OCI-LY7 (cell line): ENCODE measurements around the gene GSX2. TPM values are rescaled to one million over a fixed set of nuclear protein-coding genes. Genes with fewer than 3 reads are reported as not detected.
A peak's percentile ranks its signal among the peaks of the same experiment; 100 is the strongest.

Experiments
- BruUV-seq: library from RNA; stranded (reverse); fragments of 400-500 nt; replicated peaks from 2 replicates; lab custom pipeline; 2021; lab: Mats Ljungman, UMichigan
- CTCF ChIA-PET: fragments of 300-600 bp; sonication (Branson Sonifier 250); formaldehyde crosslinking; loops from one replicate; lab custom pipeline; 2022; ENCODE audit warnings: antibody characterized with exemption; ENCODE audit not compliant: unreplicated experiment; lab: Charles Lee
- POLR2A ChIA-PET: fragments of 300-600 bp; sonication (Branson Sonifier 250); formaldehyde crosslinking; loops from one replicate; lab custom pipeline; 2022; ENCODE audit warnings: antibody characterized with exemption; lab: Charles Lee
- DNase-seq: peaks from one replicate; pipeline ENCODE4 v3.0.0-alpha.2; 2015; ENCODE audit warnings: low spot score
- H2AFZ ChIP-seq: fragments of 200-600 bp; sonication (generic), shearing (Covaris generic); 2 replicates; pipeline ENCODE4 v1.6.1; 2014; ENCODE audit warnings: mild to moderate bottlenecking, antibody characterized with exemption, low read length, moderate library complexity
- H3K27ac ChIP-seq: fragments of 200-600 bp; sonication (generic); 2 replicates; pipeline ENCODE4 v1.5.1; 2014; ENCODE audit warnings: mixed run types, low read depth, mild to moderate bottlenecking, moderate library complexity, low read length, inconsistent platforms; ENCODE audit not compliant: poor library complexity, severe bottlenecking
- H3K36me3 ChIP-seq: fragments of 200-600 bp; sonication (generic); 2 replicates; pipeline ENCODE4 v1.6.1; 2014; ENCODE audit warnings: mild to moderate bottlenecking, antibody characterized with exemption, low read length, moderate library complexity, mixed read lengths; ENCODE audit not compliant: insufficient read depth
- H3K4me1 ChIP-seq: fragments of 200-600 bp; sonication (generic); 2 replicates; pipeline ENCODE4 v1.5.1; 2014; ENCODE audit warnings: mild to moderate bottlenecking, low read length; ENCODE audit not compliant: insufficient read depth, poor library complexity, severe bottlenecking
- H3K4me2 ChIP-seq: fragments of 200-600 bp; sonication (generic); 2 replicates; pipeline ENCODE4 v1.6.1; 2014; ENCODE audit warnings: mild to moderate bottlenecking, low read length
- H3K4me3 ChIP-seq: fragments of 200-600 bp; sonication (generic); 2 replicates; pipeline ENCODE4 v1.5.1; 2014; ENCODE audit warnings: mild to moderate bottlenecking, low read depth, low read length; ENCODE audit not compliant: poor library complexity, severe bottlenecking
- H3K79me2 ChIP-seq: fragments of 200-600 bp; sonication (generic); 2 replicates; pipeline ENCODE4 v1.6.1; 2016; ENCODE audit warnings: low read depth, mild to moderate bottlenecking, low read length, moderate library complexity, mixed read lengths; ENCODE audit not compliant: insufficient read depth
- H3K9me2 ChIP-seq: fragments of 200-600 bp; sonication (generic); 2 replicates; pipeline ENCODE4 v1.6.1; 2016; ENCODE audit warnings: mild to moderate bottlenecking, low read length, mixed read lengths; ENCODE audit not compliant: insufficient read depth
- H3K9me3 ChIP-seq: fragments of 200-600 bp; sonication (generic); 2 replicates; pipeline ENCODE4 v1.6.1; 2014; ENCODE audit warnings: mild to moderate bottlenecking, mixed run types, low read length, mixed read lengths
- H4K20me1 ChIP-seq: fragments of 200-600 bp; sonication (generic); 2 replicates; pipeline ENCODE4 v1.6.1; 2014; ENCODE audit warnings: mild to moderate bottlenecking, antibody characterized with exemption, low read length, moderate library complexity, mixed read lengths; ENCODE audit not compliant: insufficient read depth
- EZH2phosphoT487 ChIP-seq: fragments of 200-600 bp; sonication (generic); IDR thresholded peaks from 2 replicates; pipeline ENCODE4 v1.6.1; 2018; ENCODE audit warnings: low read depth, borderline replicate concordance, mild to moderate bottlenecking, mixed run types, antibody characterized with exemption, low read length, moderate library complexity, mixed read lengths
- intact Hi-C: fragments of 100-400 bp; cut with micrococcal nuclease; formaldehyde crosslinking; loops from one replicate; pipeline ENCODE4 v1.10.0; 2022; ENCODE audit not compliant: unreplicated experiment
- total RNA-seq, 2 experiments: library from RNA; depleted of rRNA in 1 of 2; stranded (reverse); fragments of >200 nt in 1 of 2; shearing (Covaris generic) in 1 of 2; gene quantifications; 2 replicates each; pipeline ENCODE4 v1.2.3, GENCODE V29; 2014 to 2022
- TF ChIP-seq, protein P1 (sequence below): fragments of 200-600 bp; sonication (generic); conservative IDR thresholded peaks from 2 replicates; pipeline ENCODE4 v1.5.1; 2014; ENCODE audit warnings: mild to moderate bottlenecking, antibody characterized with exemption, low read length, moderate library complexity, mixed read lengths

GSX2 gene
- total RNA-seq, 2 experiments from 2014 or later = not detected

DNA sequence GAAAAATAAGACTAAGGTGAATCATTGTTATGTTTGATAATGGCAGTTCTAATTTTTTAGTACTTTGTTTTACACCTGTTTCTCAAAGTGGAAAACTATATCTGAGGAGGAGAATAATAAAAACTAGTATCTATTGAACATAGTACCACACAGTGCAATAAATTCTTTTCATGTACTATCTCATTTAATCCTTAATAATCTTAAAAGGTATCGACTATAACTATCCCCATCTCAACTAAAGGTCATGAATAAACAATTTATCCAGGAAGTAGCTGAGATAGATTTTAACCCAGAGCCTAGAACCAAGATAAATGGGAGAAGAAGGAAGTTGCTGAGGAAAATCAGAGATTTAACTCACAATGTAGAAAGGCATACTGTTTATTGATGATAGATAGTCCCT, 38.1 kb upstream of the GSX2 start:
- H3K4me3 ChIP-seq = peak overlapping the region; percentile 98
- H3K36me3 ChIP-seq = peaks cover 24% of the 10 kb centered on the region
- DNase-seq = no peak
- H4K20me1 ChIP-seq = peaks cover 36% of the 10 kb centered on the region
- no peaks in the 10 kb centered on the region for H3K9me2 ChIP-seq
- intact Hi-C loops = loop anchor here (2.0 to 10.0 kb wide), 5 partner anchors 47 to 695 kb away; partner anchors contain the start of gene SCFD2
- H3K9me3 ChIP-seq = no peaks in the 10 kb centered on the region
- CTCF ChIA-PET = no interaction called here
- H2AFZ ChIP-seq = no peak overlapping the region
- H3K79me2 ChIP-seq = peaks cover 74% of the 10 kb centered on the region
- no peak for TF ChIP-seq EZH2phosphoT487
- TF ChIP-seq, protein P1, sequence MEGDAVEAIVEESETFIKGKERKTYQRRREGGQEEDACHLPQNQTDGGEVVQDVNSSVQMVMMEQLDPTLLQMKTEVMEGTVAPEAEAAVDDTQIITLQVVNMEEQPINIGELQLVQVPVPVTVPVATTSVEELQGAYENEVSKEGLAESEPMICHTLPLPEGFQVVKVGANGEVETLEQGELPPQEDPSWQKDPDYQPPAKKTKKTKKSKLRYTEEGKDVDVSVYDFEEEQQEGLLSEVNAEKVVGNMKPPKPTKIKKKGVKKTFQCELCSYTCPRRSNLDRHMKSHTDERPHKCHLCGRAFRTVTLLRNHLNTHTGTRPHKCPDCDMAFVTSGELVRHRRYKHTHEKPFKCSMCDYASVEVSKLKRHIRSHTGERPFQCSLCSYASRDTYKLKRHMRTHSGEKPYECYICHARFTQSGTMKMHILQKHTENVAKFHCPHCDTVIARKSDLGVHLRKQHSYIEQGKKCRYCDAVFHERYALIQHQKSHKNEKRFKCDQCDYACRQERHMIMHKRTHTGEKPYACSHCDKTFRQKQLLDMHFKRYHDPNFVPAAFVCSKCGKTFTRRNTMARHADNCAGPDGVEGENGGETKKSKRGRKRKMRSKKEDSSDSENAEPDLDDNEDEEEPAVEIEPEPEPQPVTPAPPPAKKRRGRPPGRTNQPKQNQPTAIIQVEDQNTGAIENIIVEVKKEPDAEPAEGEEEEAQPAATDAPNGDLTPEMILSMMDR = no peak
- H3K27ac ChIP-seq = peak overlapping the region; percentile 5
- H3K4me2 ChIP-seq = peak overlapping the region; percentile 78
- BruUV-seq = no TSS peak
- POLR2A ChIA-PET = interaction anchor here (1.3 to 1.4 kb wide), 3 partner anchors 25 to 45 kb away, joined by 3 to 6 read pairs (median 3); no protein-coding TSS in a partner anchor
- peaks cover 77% of the 10 kb centered on the region for H3K4me1 ChIP-seq

DNA sequence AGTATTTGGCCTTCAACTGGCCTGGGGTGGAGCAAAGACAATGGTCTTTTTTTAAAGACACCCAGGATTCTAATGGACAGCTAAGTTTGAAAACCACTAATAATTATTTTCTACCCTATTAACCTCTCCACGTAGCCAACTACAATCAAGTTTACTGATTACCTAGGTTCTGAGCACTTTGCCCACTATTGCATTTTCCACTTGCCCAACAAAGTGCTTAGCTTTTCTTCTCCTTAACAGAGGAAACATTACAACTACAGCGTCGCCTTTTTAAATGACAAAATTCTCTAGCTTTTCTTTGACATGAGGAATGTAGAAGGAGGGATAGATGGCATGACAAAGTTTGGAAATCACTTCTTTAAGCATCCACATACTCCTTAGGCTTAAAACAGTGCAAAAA, 37.6 kb upstream of the GSX2 start:
- ChIA-PET CTCF (no interaction called here), POLR2A (interaction anchor here (0.9 to 1.7 kb wide), 6 partner anchors 8 to 50 kb away, joined by 3 to 8 read pairs (median 3); no protein-coding TSS in a partner anchor)
- Histone ChIP-seq H3K4me1 (peaks cover 73% of the 10 kb centered on the region), H3K79me2 (peaks cover 69% of the 10 kb centered on the region), H3K27ac (peak overlapping the region; percentile 81), H3K36me3 (peaks cover 24% of the 10 kb centered on the region), H3K9me3 (no peaks in the 10 kb centered on the region), H3K4me3 (peak overlapping the region; percentile 98), H2AFZ (no peak overlapping the region), H3K4me2 (peak overlapping the region; percentile 78), H4K20me1 (peaks cover 36% of the 10 kb centered on the region), H3K9me2 (no peaks in the 10 kb centered on the region)
- intact Hi-C loops = loop anchor here (2.0 to 10.0 kb wide), 5 partner anchors 48 to 695 kb away; partner anchors contain the start of gene SCFD2
- DNase-seq = no peak
- no TSS peak for BruUV-seq
- no peak for TF ChIP-seq EZH2phosphoT487
- TF ChIP-seq, protein P1 = no peak

DNA sequence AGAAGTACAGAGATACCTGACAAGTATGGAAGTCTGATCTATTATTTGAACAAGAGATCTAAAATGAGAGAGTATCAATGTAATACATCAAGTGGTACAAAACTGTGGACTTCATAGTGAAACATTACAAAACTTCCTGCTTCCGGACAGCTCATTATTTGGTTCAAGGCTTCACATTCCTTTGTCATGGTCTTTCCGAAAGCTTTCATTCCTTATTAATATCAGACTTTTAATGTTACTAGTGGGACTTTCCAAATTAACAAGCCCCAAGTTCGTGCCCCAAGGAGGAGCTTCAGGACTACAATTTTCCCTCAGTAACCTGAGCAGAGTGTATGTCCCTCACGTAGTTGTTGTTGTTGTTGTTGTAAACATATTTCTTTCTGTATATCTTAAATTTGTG, 36.7 kb upstream of the GSX2 start:
- TF ChIP-seq, protein P1 = no peak
- no peak for TF ChIP-seq EZH2phosphoT487
- peak overlapping the region; percentile 81 for H3K27ac ChIP-seq
- intact Hi-C loops = loop anchor here (2.0 to 10.0 kb wide), 5 partner anchors 48 to 696 kb away; partner anchors contain the start of gene SCFD2
- H3K4me3 ChIP-seq = peak overlapping the region; percentile 98
- DNase-seq = no peak
- no peak overlapping the region for H2AFZ ChIP-seq
- no peaks in the 10 kb centered on the region for H3K9me2 ChIP-seq
- peaks cover 32% of the 10 kb centered on the region for H4K20me1 ChIP-seq
- ChIA-PET POLR2A (interaction anchor here (0.9 to 1.7 kb wide), 7 partner anchors 9 to 56 kb away, joined by 3 to 8 read pairs (median 3); no protein-coding TSS in a partner anchor), CTCF (no interaction called here)
- H3K9me3 ChIP-seq = no peaks in the 10 kb centered on the region
- H3K36me3 ChIP-seq = peaks cover 24% of the 10 kb centered on the region
- H3K4me2 ChIP-seq = peak overlapping the region; percentile 78
- no TSS peak for BruUV-seq
- H3K79me2 ChIP-seq = peaks cover 60% of the 10 kb centered on the region
- peaks cover 64% of the 10 kb centered on the region for H3K4me1 ChIP-seq
